Adrenal gland (tissue), 5 donors: ENCODE measurements around the gene CKMT2.

ENCODE experiments used
- POLR2A ChIP-seq, 2 donors: fragments of 450-650 bp; IDR thresholded peaks; one replicate each; pipeline ENCODE4 v1.6.1; 2017; ENCODE audit warnings: antibody characterized with exemption in 2 of 2, mild to moderate bottlenecking in 2 of 2, moderate library complexity in 1 of 2
- TF ChIP-seq, protein P1 (sequence below), 6 experiments: fragments of 450-650 bp in 4 of 6; fragments of 200-600 bp in 2 of 6; sonication (generic) in 1 of 6; IDR thresholded peaks; 1 replicate in 5 of 6; 2 replicates in 1 of 6; pipeline versions ENCODE4 v1.5.1 to v1.8.0; 2016 to 2021; ENCODE audit warnings: antibody characterized with exemption in 6 of 6, mild to moderate bottlenecking in 2 of 6, moderate library complexity in 1 of 6
- donor health status: DM: no; HTN: no; CAD: no.

GRCh38 chr5:81269751-81270393 lies 36.8 kb downstream of the CKMT2 start:
- TF ChIP-seq POLR2A (IDR thresholded peaks at IDR 0.05), result no peak
- TF ChIP-seq, protein P1, sequence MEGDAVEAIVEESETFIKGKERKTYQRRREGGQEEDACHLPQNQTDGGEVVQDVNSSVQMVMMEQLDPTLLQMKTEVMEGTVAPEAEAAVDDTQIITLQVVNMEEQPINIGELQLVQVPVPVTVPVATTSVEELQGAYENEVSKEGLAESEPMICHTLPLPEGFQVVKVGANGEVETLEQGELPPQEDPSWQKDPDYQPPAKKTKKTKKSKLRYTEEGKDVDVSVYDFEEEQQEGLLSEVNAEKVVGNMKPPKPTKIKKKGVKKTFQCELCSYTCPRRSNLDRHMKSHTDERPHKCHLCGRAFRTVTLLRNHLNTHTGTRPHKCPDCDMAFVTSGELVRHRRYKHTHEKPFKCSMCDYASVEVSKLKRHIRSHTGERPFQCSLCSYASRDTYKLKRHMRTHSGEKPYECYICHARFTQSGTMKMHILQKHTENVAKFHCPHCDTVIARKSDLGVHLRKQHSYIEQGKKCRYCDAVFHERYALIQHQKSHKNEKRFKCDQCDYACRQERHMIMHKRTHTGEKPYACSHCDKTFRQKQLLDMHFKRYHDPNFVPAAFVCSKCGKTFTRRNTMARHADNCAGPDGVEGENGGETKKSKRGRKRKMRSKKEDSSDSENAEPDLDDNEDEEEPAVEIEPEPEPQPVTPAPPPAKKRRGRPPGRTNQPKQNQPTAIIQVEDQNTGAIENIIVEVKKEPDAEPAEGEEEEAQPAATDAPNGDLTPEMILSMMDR (IDR thresholded peaks at IDR 0.05), result no peak
